GM19023 (cell line): ENCODE measurements around the gene GALNT12.
A peak's percentile ranks its signal among the peaks of the same experiment; 100 is the strongest.

Source experiments
- ATAC-seq: cut with Tn5 transposase; IDR thresholded peaks from one replicate; pipeline ENCODE4 v1.9.1; 2021; ENCODE audit warnings: mild to moderate bottlenecking, moderate library complexity; ENCODE audit not compliant: unreplicated experiment

GALNT12 gene

GRCh38 chr9:98807070-98807813 lies at the start of gene GALNT12:
TSS of gene GALNT12 (plus strand) at chr9:98807670. CDS start at chr9:98807699, 29 bp downstream.
- peak; percentile 66 for ATAC-seq

- no peak for ATAC-seq
These were observed 47.2 kb upstream of the GALNT12 start for GRCh38 chr9:98760231-98760630.

- no peak for ATAC-seq
These were observed 43.3 kb upstream of the GALNT12 start for GRCh38 chr9:98763986-98764745.

- ATAC-seq, result no peak
These were observed 42.2 kb upstream of the GALNT12 start for GRCh38 chr9:98765256-98765655.

GRCh38 chr9:98766586-98766985 lies 40.9 kb upstream of the GALNT12 start:
- no peak for ATAC-seq

- no peak for ATAC-seq
These were observed 40.3 kb upstream of the GALNT12 start for GRCh38 chr9:98767196-98767595.

- no peak for ATAC-seq
These were observed 39.6 kb upstream of the GALNT12 start for GRCh38 chr9:98767915-98768314.

GRCh38 chr9:98768344-98768743 lies 39.1 kb upstream of the GALNT12 start:
- ATAC-seq, result no peak

- no peak for ATAC-seq
These were observed 36.8 kb upstream of the GALNT12 start for GRCh38 chr9:98770717-98771116.

GRCh38 chr9:98771209-98771874 lies 36.1 kb upstream of the GALNT12 start:
- ATAC-seq, result no peak

- no peak for ATAC-seq
These were observed 34.9 kb upstream of the GALNT12 start for GRCh38 chr9:98772364-98773155.

GRCh38 chr9:98773721-98774120 lies 33.7 kb upstream of the GALNT12 start:
- no peak for ATAC-seq

- ATAC-seq, result no peak
These were observed 32.7 kb upstream of the GALNT12 start for GRCh38 chr9:98774746-98775145.

GRCh38 chr9:98775831-98776441 lies 31.5 kb upstream of the GALNT12 start:
- no peak for ATAC-seq

GRCh38 chr9:98777618-98778017 lies 29.9 kb upstream of the GALNT12 start:
- no peak for ATAC-seq

GRCh38 chr9:98778251-98778650 lies 29.2 kb upstream of the GALNT12 start:
- no peak for ATAC-seq

GRCh38 chr9:98778711-98779530 lies 28.5 kb upstream of the GALNT12 start:
- ATAC-seq, result no peak

- ATAC-seq, result no peak
These were observed 27.3 kb upstream of the GALNT12 start for GRCh38 chr9:98780059-98780749.
